H1 (cell line): ENCODE measurements around the gene SLC12A7. TPM values are rescaled to one million over a fixed set of nuclear protein-coding genes. Genes with fewer than 3 reads are reported as not detected.
A peak's percentile ranks its signal among the peaks of the same experiment; 100 is the strongest.

Source experiments
- CTCF ChIA-PET: fragments of 300-600 bp; sonication (Branson Sonifier 250); formaldehyde crosslinking; loops from one replicate; lab custom pipeline; 2021; ENCODE audit not compliant: partially characterized antibody; lab: Charles Lee
- POLR2A ChIA-PET: fragments of 300-600 bp; sonication (Branson Sonifier 250); formaldehyde crosslinking; loops from one replicate; lab custom pipeline; 2021; ENCODE audit warnings: inconsistent platforms; ENCODE audit not compliant: partially characterized antibody; lab: Charles Lee
- DNase-seq, 2 experiments: peaks; one replicate each; pipeline versions ENCODE4 v3.0.0 to v3.0.0-alpha.2; 2010 to 2022; ENCODE audit warnings: low spot score in 2 of 2, low read depth in 1 of 2, mixed read lengths in 1 of 2
- FAIRE-seq: peaks from 2 replicates; lab custom pipeline; 2011; peaks lifted over from hg19 to GRCh38; lab: Jason Lieb, UNC
- H2AFZ ChIP-seq: 2 replicates; pipeline ENCODE4 v1.8.1; 2012; ENCODE audit warnings: low read length, inconsistent platforms
- H2AK5ac ChIP-seq: 2 replicates; pipeline ENCODE4 v1.6.1; 2013; ENCODE audit warnings: low read depth, low read length
- H2BK120ac ChIP-seq: replicated peaks from 2 replicates; pipeline ENCODE3; 2013; ENCODE audit warnings: low read depth, low read length, inconsistent platforms
- H2BK12ac ChIP-seq: 2 replicates; pipeline ENCODE4 v1.6.1; 2013; ENCODE audit warnings: low read depth, low read length
- H2BK15ac ChIP-seq: 2 replicates; pipeline ENCODE4 v1.6.1; 2013; ENCODE audit warnings: low read length
- H2BK20ac ChIP-seq: 2 replicates; pipeline ENCODE4 v1.6.1; 2013; ENCODE audit warnings: low read length
- H2BK5ac ChIP-seq: 2 replicates; pipeline ENCODE4 v1.6.1; 2013; ENCODE audit warnings: low read depth, low read length
- H3K14ac ChIP-seq: 2 replicates; pipeline ENCODE4 v1.6.1; 2013; ENCODE audit warnings: inconsistent platforms; ENCODE audit not compliant: insufficient read length
- H3K18ac ChIP-seq: 2 replicates; pipeline ENCODE4 v1.6.1; 2013; ENCODE audit warnings: low read length; ENCODE audit errors: extremely low read depth
- H3K23ac ChIP-seq: 2 replicates; pipeline ENCODE4 v1.6.1; 2013; ENCODE audit warnings: inconsistent platforms; ENCODE audit not compliant: insufficient read length
- H3K23me2 ChIP-seq: 2 replicates; pipeline ENCODE4 v1.6.1; 2013; ENCODE audit warnings: low read depth, low read length
- H3K27ac ChIP-seq: 2 replicates; pipeline ENCODE4 v1.6.1; 2011; ENCODE audit warnings: low read depth, low read length, inconsistent platforms
- H3K27me3 ChIP-seq, 4 experiments: replicated peaks in 1 of 4; 1 replicate in 1 of 4; 2 replicates in 3 of 4; pipeline versions ENCODE4 v1.6.1 to v1.8.1; 2011 to 2013; ENCODE audit warnings: low read length in 3 of 4, mild to moderate bottlenecking in 3 of 4, inconsistent platforms in 2 of 4, mixed read lengths in 2 of 4, moderate library complexity in 1 of 4; ENCODE audit not compliant: control insufficient read depth in 3 of 4, insufficient read depth in 3 of 4; ENCODE audit errors: extremely low read depth in 1 of 4
- H3K36me3 ChIP-seq, 4 experiments: 2 replicates each; pipeline versions ENCODE4 v1.6.1 to v1.8.1; 2011 to 2013; ENCODE audit warnings: mild to moderate bottlenecking in 4 of 4, low read length in 3 of 4, moderate library complexity in 2 of 4, control low read depth in 1 of 4, inconsistent platforms in 1 of 4; ENCODE audit not compliant: insufficient read depth in 4 of 4, control insufficient read depth in 2 of 4
- H3K4ac ChIP-seq: replicated peaks from 2 replicates; pipeline ENCODE3; 2013; ENCODE audit warnings: low read length, low read depth, mixed read lengths, inconsistent platforms; ENCODE audit not compliant: insufficient read length
- H3K4me1 ChIP-seq, 4 experiments: replicated peaks in 1 of 4; 1 replicate in 1 of 4; 2 replicates in 3 of 4; pipeline versions ENCODE4 v1.6.1 to v1.8.1; 2011 to 2013; ENCODE audit warnings: low read length in 3 of 4, inconsistent platforms in 2 of 4, mixed read lengths in 1 of 4; ENCODE audit not compliant: insufficient read depth in 4 of 4, control insufficient read depth in 3 of 4
- H3K4me2 ChIP-seq, 2 experiments: 2 replicates each; pipeline versions ENCODE4 v1.6.1 to v1.8.1; 2011 to 2013; ENCODE audit warnings: low read depth in 2 of 2, low read length in 2 of 2, control low read depth in 1 of 2, inconsistent platforms in 1 of 2, mild to moderate bottlenecking in 1 of 2; ENCODE audit not compliant: insufficient read depth in 1 of 2
- H3K4me3 ChIP-seq, 4 experiments: fragments of 200-600, 300-600 bp in 1 of 4; sonication (generic), shearing (Covaris generic), sonication (Bioruptor Twin) in 1 of 4; 2 replicates each; pipeline versions ENCODE4 v1.5.1 to v1.8.1; 2011 to 2016; ENCODE audit warnings: low read length in 4 of 4, low read depth in 3 of 4, control low read depth in 2 of 4, inconsistent platforms in 2 of 4, mild to moderate bottlenecking in 2 of 4, mixed read lengths in 1 of 4, moderate library complexity in 1 of 4; ENCODE audit not compliant: insufficient read depth in 2 of 4; ENCODE audit errors: extremely low read depth in 1 of 4
- H3K56ac ChIP-seq: replicated peaks from 2 replicates; pipeline ENCODE3; 2013; ENCODE audit warnings: low read depth, mild to moderate bottlenecking, mixed read lengths, low read length, inconsistent platforms; ENCODE audit not compliant: insufficient read length
- H3K79me1 ChIP-seq: 2 replicates; pipeline ENCODE4 v1.6.1; 2013; ENCODE audit warnings: low read depth, low read length, control low read depth
- H3K79me2 ChIP-seq, 2 experiments: 2 replicates each; pipeline versions ENCODE4 v1.6.1 to v1.8.1; 2012 to 2013; ENCODE audit warnings: low read length in 2 of 2, mild to moderate bottlenecking in 2 of 2, inconsistent platforms in 1 of 2; ENCODE audit not compliant: insufficient read depth in 2 of 2, control insufficient read depth in 1 of 2
- H3K9ac ChIP-seq, 4 experiments: replicated peaks in 1 of 4; 1 replicate in 1 of 4; 2 replicates in 3 of 4; pipeline versions ENCODE4 v1.6.1 to v1.8.1; 2011 to 2013; ENCODE audit warnings: low read depth in 3 of 4, low read length in 3 of 4, control low read depth in 2 of 4, mild to moderate bottlenecking in 2 of 4, moderate library complexity in 2 of 4, inconsistent platforms in 1 of 4; ENCODE audit errors: extremely low read depth in 1 of 4
- H3K9me3 ChIP-seq, 2 experiments: 2 replicates each; pipeline versions ENCODE4 v1.6.1 to v1.8.1; 2012 to 2013; ENCODE audit warnings: mild to moderate bottlenecking in 2 of 2, moderate library complexity in 2 of 2, control low read depth in 1 of 2, inconsistent platforms in 1 of 2, low read depth in 1 of 2, low read length in 1 of 2, mixed read lengths in 1 of 2; ENCODE audit not compliant: insufficient read depth in 2 of 2
- H4K20me1 ChIP-seq, 2 experiments: replicated peaks in 1 of 2; 2 replicates each; pipeline versions ENCODE3 to v1.8.1; 2011 to 2013; ENCODE audit warnings: inconsistent platforms in 2 of 2, low read length in 2 of 2, mild to moderate bottlenecking in 1 of 2; ENCODE audit not compliant: insufficient read depth in 2 of 2, control insufficient read depth in 1 of 2
- H4K5ac ChIP-seq: 2 replicates; pipeline ENCODE4 v1.6.1; 2013; ENCODE audit warnings: low read length, low read depth, mixed read lengths, inconsistent platforms; ENCODE audit not compliant: insufficient read length
- H4K8ac ChIP-seq: 2 replicates; pipeline ENCODE4 v1.8.0; 2013; ENCODE audit warnings: mild to moderate bottlenecking, moderate library complexity, low read length, inconsistent platforms; ENCODE audit not compliant: insufficient read depth; ENCODE audit errors: extremely low read depth
- H4K91ac ChIP-seq: replicated peaks from 2 replicates; pipeline ENCODE3; 2013; ENCODE audit warnings: low read length, mixed read lengths, inconsistent platforms; ENCODE audit not compliant: insufficient read length
- CHD1 ChIP-seq: IDR thresholded peaks from 2 replicates; pipeline ENCODE4 v1.6.1; 2012; ENCODE audit warnings: low read depth, low read length, improper control_type of control experiment
- WGBS, 2 experiments: shearing (Covaris generic) in 1 of 2; methylation state at CpG; one replicate each; pipeline versions ENCODE4 v1.1.6 to v1.1.7; 2013 to 2015; ENCODE audit warnings: low lambda C conversion rate in 2 of 2, mixed read lengths in 2 of 2, inconsistent platforms in 1 of 2, low coverage in 1 of 2, missing lambda C conversion rate in 1 of 2; ENCODE audit not compliant: insufficient replicate concordance in 2 of 2, insufficient coverage in 1 of 2, insufficient read length in 1 of 2; ENCODE audit errors: extremely low coverage in 1 of 2, missing lambda C conversion rate in 1 of 2; 5-methylcytosine and 5-hydroxymethylcytosine counted together
- polyA plus RNA-seq, 7 experiments: library from polyadenylated mRNA; depleted of rRNA in 3 of 7; stranded (reverse) in 5 of 7; unstranded in 2 of 7; fragments of >200 nt in 5 of 7; fragments of 200-250 nt in 2 of 7; gene quantifications; 1 replicate in 5 of 7; 2 replicates in 1 of 7; 4 replicates in 1 of 7; pipeline versions ENCODE4 v1.2.1 to v1.2.3, GENCODE V29; 2011 to 2013; ENCODE audit warnings: missing spikeins in 2 of 7, mixed read lengths in 2 of 7
- total RNA-seq: library from RNA; stranded (reverse); fragmentation: NEBNext Ultra II Directional; extraction: Animal tissue kit (Norgen Biotek cat#: 25700); gene quantifications from 2 replicates; pipeline ENCODE4 v1.2.1, GENCODE V29; 2021

Gene SLC12A7
- total and polyA plus RNA-seq, 2 of the 8 experiments (the other 6 are each of a cell fraction or from before 2014, with no cell fraction given) = 23.5 to 39.7 TPM

- TF ChIP-seq CHD1 = no peak
- FAIRE-seq = no peak
- H2BK20ac ChIP-seq = no peak overlapping the region
- no peaks in the 10 kb centered on the region for H3K27me3 ChIP-seq
- no peak overlapping the region for H3K4ac ChIP-seq
- CTCF ChIA-PET = interaction anchor here (1.1 to 1.3 kb wide), 3 partner anchors 25 to 29 kb away, joined by 3 to 4 read pairs (median 3); no protein-coding TSS in a partner anchor
- no peak overlapping the region for H2BK15ac ChIP-seq
- H3K4me2 ChIP-seq = no peak overlapping the region
- H4K20me1 ChIP-seq = peaks cover 0 to 10% of the 10 kb centered on the region in 2 experiments
- H3K4me3 ChIP-seq = no peak overlapping the region
- no peak overlapping the region for H3K14ac ChIP-seq
- H3K56ac ChIP-seq = no peak overlapping the region
- H2BK120ac ChIP-seq = no peak overlapping the region
- no peak overlapping the region for H2AFZ ChIP-seq
- H2BK12ac ChIP-seq = no peak overlapping the region
- peak overlapping the region; percentile 35; the same call in 1 of the 2 replicates for H2BK5ac ChIP-seq
- no peak overlapping the region for H3K18ac ChIP-seq
- 89% methylated on average over 16 of the region's 16 CpGs; no CpG with 5 or more reads in 1 of the 2 experiments for WGBS, 2 experiments
- H4K5ac ChIP-seq = no peak overlapping the region
- H4K91ac ChIP-seq = no peak overlapping the region
- H3K23me2 ChIP-seq = peaks cover 31% of the 10 kb centered on the region; the same call in 1 of the 2 replicates
- no peak for DNase-seq
- no peaks in the 10 kb centered on the region; a peak in 1 of 7 replicates for H3K4me1 ChIP-seq
- H3K9me3 ChIP-seq = peaks cover 10 to 30% of the 10 kb centered on the region in 2 experiments; a peak in 3 of 4 replicates
- no peak overlapping the region for H3K23ac ChIP-seq
- H4K8ac ChIP-seq = no peak overlapping the region; the same call in 1 of the 2 replicates
- POLR2A ChIA-PET = interaction anchor here (1.9 kb wide), 1 partner anchor 10 kb away, joined by 5 read pairs; no protein-coding TSS in a partner anchor
- no peak overlapping the region for H2AK5ac ChIP-seq
- H3K9ac ChIP-seq = no peak overlapping the region
- H3K27ac ChIP-seq = no peak overlapping the region
- H3K79me2 ChIP-seq = no peaks in the 10 kb centered on the region
- H3K79me1 ChIP-seq = no peaks in the 10 kb centered on the region
- no peaks in the 10 kb centered on the region for H3K36me3 ChIP-seq
Observed at GRCh38 chr5:1039210-1039548, 72.7 kb downstream of the SLC12A7 start.
